ENCODE data around the gene CASZ1. TPM values are rescaled to one million over a fixed set of nuclear protein-coding genes. Genes with fewer than 3 reads are reported as not detected.

Gene CASZ1
- total and polyA plus RNA-seq, 9 of the 15 experiments (the other 6 are each of a cell fraction or from before 2014, with no cell fraction given), result 0.01 to 4.0 (median 0.76) TPM; not detected in 1

DNA sequence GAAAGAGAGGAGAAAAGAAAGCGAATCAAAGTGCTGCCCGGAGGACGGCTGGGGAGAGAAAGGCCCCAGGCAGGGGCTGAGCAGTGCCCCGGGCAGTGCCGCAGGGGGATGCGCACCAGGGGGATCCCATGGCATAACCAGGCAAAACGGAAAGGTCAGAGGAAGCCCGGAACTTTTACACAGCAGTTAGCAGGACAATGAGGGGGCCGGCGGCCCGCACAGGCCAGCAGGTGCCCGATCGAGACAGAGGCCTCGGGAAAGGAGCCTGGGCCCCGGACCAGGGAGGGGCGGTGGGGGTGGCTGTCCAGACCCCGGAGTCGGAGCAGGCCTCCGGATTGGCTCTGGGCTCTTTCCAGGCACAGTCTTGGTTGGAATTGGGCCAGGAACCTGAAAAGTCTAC lies 86.8 kb downstream of the CASZ1 start:
- H3K4me1 ChIP-seq (replicated peaks in 1 of 2; ENCODE audit: control insufficient read depth in 2 of 2, insufficient read depth in 2 of 2, low read length in 2 of 2), result peaks cover 0 to 21% of the 10 kb centered on the region in 2 experiments; a peak in 2 of 5 replicates
- in situ Hi-C loops (cut with MboI) (no loop called here), intact Hi-C loops (cut with micrococcal nuclease) (no loop called here)
- BruUV-seq (replicated peaks), result no TSS peak
- no peaks in the 10 kb centered on the region for H3K36me3 ChIP-seq (ENCODE audit: control insufficient read depth, insufficient read depth, low read length)
- H3K27ac ChIP-seq (ENCODE audit: extremely low read depth, low read depth, low read length), result no peak overlapping the region
- ChIA-PET POLR2A (no interaction called here), CTCF (ENCODE audit: low intra/inter-chr PET ratio) (no interaction called here)
- no peak for FAIRE-seq
- H3K79me2 ChIP-seq (ENCODE audit: control insufficient read depth, insufficient read depth, low read length), result no peaks in the 10 kb centered on the region
- no peak overlapping the region for H2AFZ ChIP-seq (ENCODE audit: low read depth, low read length)
- peaks cover 26% of the 10 kb centered on the region for H4K20me1 ChIP-seq (replicated peaks; ENCODE audit: control insufficient read depth, insufficient read depth, low read length)
- peak overlapping the region in 1 of 2 experiments; percentile 14; a peak in 1 of 4 replicates for H3K9ac ChIP-seq (ENCODE audit: insufficient read depth in 1 of 2, low read depth in 2 of 2, low read length in 2 of 2)
- H3K27me3 ChIP-seq (ENCODE audit: control insufficient read depth in 2 of 2, insufficient read depth in 2 of 2, low read length in 2 of 2), result peaks cover 79 to 87% of the 10 kb centered on the region in 2 experiments
- DNase-seq (ENCODE audit: extremely low read depth in 1 of 4, low spot score in 3 of 4), result no peak
- H3K9me1 ChIP-seq (ENCODE audit: control insufficient read depth, insufficient read depth, low read length), result no peaks in the 10 kb centered on the region
- ATAC-seq, result no peak
- H3K9me3 ChIP-seq (replicated peaks; ENCODE audit: control insufficient read depth, insufficient read depth, low read depth, low read length), result no peaks in the 10 kb centered on the region
- no peak for TF ChIP-seq SRSF1 (IDR thresholded peaks at IDR 0.05; ENCODE audit: low read depth, low read length)
- TF ChIP-seq EGR1 (conservative IDR thresholded peaks at IDR 0.05), result no peak
- TF ChIP-seq TCF7 (IDR thresholded peaks at IDR 0.05; ENCODE audit: borderline replicate concordance), result no peak
- TF ChIP-seq LCOR (CRISPR knock-in tag; IDR thresholded peaks at IDR 0.05), result no peak
- TF ChIP-seq ATF7 (IDR thresholded peaks at IDR 0.05), result no peak
- TF ChIP-seq KDM2B (CRISPR knock-in tag; IDR thresholded peaks at IDR 0.05), result no peak
- TF ChIP-seq HDAC6 (IDR thresholded peaks at IDR 0.05; ENCODE audit: low read depth, low read length), result no peak
- TF ChIP-seq MEIS2 (IDR thresholded peaks at IDR 0.05; ENCODE audit: partially characterized antibody), result no peak
- no peak for TF ChIP-seq DDX20 (tag; IDR thresholded peaks at IDR 0.05; ENCODE audit: low read depth)
- TF ChIP-seq IFI16 (CRISPR knock-in tag; IDR thresholded peaks at IDR 0.05), result no peak
- no peak for TF ChIP-seq SMARCE1 (IDR thresholded peaks at IDR 0.05)
- TF ChIP-seq, protein P1, sequence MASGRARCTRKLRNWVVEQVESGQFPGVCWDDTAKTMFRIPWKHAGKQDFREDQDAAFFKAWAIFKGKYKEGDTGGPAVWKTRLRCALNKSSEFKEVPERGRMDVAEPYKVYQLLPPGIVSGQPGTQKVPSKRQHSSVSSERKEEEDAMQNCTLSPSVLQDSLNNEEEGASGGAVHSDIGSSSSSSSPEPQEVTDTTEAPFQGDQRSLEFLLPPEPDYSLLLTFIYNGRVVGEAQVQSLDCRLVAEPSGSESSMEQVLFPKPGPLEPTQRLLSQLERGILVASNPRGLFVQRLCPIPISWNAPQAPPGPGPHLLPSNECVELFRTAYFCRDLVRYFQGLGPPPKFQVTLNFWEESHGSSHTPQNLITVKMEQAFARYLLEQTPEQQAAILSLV (tag; IDR thresholded peaks at IDR 0.05), result no peak
- TF ChIP-seq SREBF2 (CRISPR knock-in tag; IDR thresholded peaks at IDR 0.05), result no peak
- TF ChIP-seq TAF9B (IDR thresholded peaks at IDR 0.05; ENCODE audit: partially characterized antibody), result no peak
- WGBS (ENCODE audit: insufficient coverage, low coverage, missing lambda C conversion rate), result 5% methylated on average over 15 of the region's 19 CpGs
- H3K4me2 ChIP-seq (ENCODE audit: insufficient read depth, low read length), result no peak overlapping the region
- H3K4me3 ChIP-seq, result no peak overlapping the region
